CD4-positive, alpha-beta T cell treated with Interleukin-12 subunit alpha and Interleukin-12 subunit beta, for 1 hour (primary cell): ENCODE results near the gene TLK2.
"Not testable (repeated sequence)": the region's sequence is repeated elsewhere in the genome, so short reads cannot be mapped to it uniquely, and the experiment has no call there.

Experiments
- DNase-seq: peaks from one replicate; pipeline ENCODE4 v3.0.0-alpha.2; 2020

Gene TLK2

GRCh38 chr17:62490990-62491389, 12.4 kb downstream of the TLK2 start:
- not testable (repeated sequence) for DNase-seq

GRCh38 chr17:62493049-62493655, 14.5 kb downstream of the TLK2 start:
- not testable (repeated sequence) for DNase-seq

- not testable (repeated sequence) for DNase-seq
These were observed 15.4 kb downstream of the TLK2 start for GRCh38 chr17:62494073-62494472.

GRCh38 chr17:62496344-62496743, 17.7 kb downstream of the TLK2 start:
- not testable (repeated sequence) for DNase-seq

- not testable (repeated sequence) for DNase-seq
These were observed 20.2 kb downstream of the TLK2 start for GRCh38 chr17:62498796-62499195.

GRCh38 chr17:62500463-62500862, 21.8 kb downstream of the TLK2 start:
- DNase-seq = not testable (repeated sequence)

GRCh38 chr17:62504857-62505256, 26.2 kb downstream of the TLK2 start:
- DNase-seq = not testable (repeated sequence)

GRCh38 chr17:62507191-62507836, 28.7 kb downstream of the TLK2 start:
- not testable (repeated sequence) for DNase-seq

GRCh38 chr17:62510247-62510819, 31.7 kb downstream of the TLK2 start:
- DNase-seq = not testable (repeated sequence)

- not testable (repeated sequence) for DNase-seq
These were observed 32.4 kb downstream of the TLK2 start for GRCh38 chr17:62511014-62511413.

GRCh38 chr17:62516376-62516775, 37.8 kb downstream of the TLK2 start:
- not testable (repeated sequence) for DNase-seq

- not testable (repeated sequence) for DNase-seq
These were observed 42.7 kb downstream of the TLK2 start for GRCh38 chr17:62521295-62521694.

GRCh38 chr17:62524077-62524476, 45.5 kb downstream of the TLK2 start:
- not testable (repeated sequence) for DNase-seq

GRCh38 chr17:62525317-62525716, 46.7 kb downstream of the TLK2 start:
- DNase-seq = not testable (repeated sequence)

- DNase-seq = not testable (repeated sequence)
These were observed 52.3 kb downstream of the TLK2 start for GRCh38 chr17:62530936-62531335.

- DNase-seq = not testable (repeated sequence)
These were observed 57.9 kb downstream of the TLK2 start for GRCh38 chr17:62536557-62536956.

GRCh38 chr17:62541073-62541472, 62.4 kb downstream of the TLK2 start:
- not testable (repeated sequence) for DNase-seq

- DNase-seq = not testable (repeated sequence)
These were observed 64.7 kb downstream of the TLK2 start for GRCh38 chr17:62543278-62543775.

- DNase-seq = not testable (repeated sequence)
These were observed 67.4 kb downstream of the TLK2 start for GRCh38 chr17:62546066-62546465.

GRCh38 chr17:62552851-62553659, 74.4 kb downstream of the TLK2 start:
- DNase-seq = peak; percentile 70

GRCh38 chr17:62557532-62557931, 78.9 kb downstream of the TLK2 start:
- not testable (repeated sequence) for DNase-seq

- not testable (repeated sequence) for DNase-seq
These were observed 80.3 kb downstream of the TLK2 start for GRCh38 chr17:62558941-62559340.

- DNase-seq = not testable (repeated sequence)
These were observed 82.3 kb downstream of the TLK2 start for GRCh38 chr17:62560971-62561370.
